ENCODE measurements around the gene PALM. TPM values are rescaled to one million over a fixed set of nuclear protein-coding genes. Genes with fewer than 3 reads are reported as not detected.
A peak's percentile ranks its signal among the peaks of the same experiment; 100 is the strongest.

Gene PALM
- total RNA-seq, 2 donors from 2014 or later = 3.9 to 13.5 TPM

DNA sequence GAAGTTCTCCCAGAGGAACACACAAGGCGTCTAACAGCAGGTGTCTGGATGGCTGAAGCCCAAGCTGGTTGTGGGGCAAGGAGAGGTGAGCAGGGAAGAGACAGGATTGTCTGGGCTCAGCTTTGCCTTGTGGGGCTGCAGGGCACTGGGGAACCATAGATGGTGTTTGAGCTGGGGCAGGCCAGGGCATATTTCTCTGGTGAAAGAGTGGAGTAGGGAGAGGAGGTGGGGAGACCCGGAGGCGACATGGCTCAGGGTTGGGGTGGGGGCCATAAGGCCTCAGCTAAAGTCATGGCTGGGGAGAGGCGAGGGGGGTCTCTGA is 5.4 kb upstream of the PALM start:
- intact Hi-C loops (cut with DNase I) = no loop called here
- H3K4me1 ChIP-seq = no peaks in the 10 kb centered on the region
- TF ChIP-seq, protein P1, sequence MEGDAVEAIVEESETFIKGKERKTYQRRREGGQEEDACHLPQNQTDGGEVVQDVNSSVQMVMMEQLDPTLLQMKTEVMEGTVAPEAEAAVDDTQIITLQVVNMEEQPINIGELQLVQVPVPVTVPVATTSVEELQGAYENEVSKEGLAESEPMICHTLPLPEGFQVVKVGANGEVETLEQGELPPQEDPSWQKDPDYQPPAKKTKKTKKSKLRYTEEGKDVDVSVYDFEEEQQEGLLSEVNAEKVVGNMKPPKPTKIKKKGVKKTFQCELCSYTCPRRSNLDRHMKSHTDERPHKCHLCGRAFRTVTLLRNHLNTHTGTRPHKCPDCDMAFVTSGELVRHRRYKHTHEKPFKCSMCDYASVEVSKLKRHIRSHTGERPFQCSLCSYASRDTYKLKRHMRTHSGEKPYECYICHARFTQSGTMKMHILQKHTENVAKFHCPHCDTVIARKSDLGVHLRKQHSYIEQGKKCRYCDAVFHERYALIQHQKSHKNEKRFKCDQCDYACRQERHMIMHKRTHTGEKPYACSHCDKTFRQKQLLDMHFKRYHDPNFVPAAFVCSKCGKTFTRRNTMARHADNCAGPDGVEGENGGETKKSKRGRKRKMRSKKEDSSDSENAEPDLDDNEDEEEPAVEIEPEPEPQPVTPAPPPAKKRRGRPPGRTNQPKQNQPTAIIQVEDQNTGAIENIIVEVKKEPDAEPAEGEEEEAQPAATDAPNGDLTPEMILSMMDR (IDR thresholded peaks at IDR 0.05) = no peak
- no peaks in the 10 kb centered on the region for H3K9me3 ChIP-seq
- peak overlapping the region in 1 of 2 donors; percentile 43 for H3K9ac ChIP-seq (ENCODE audit: low read depth in 2 of 2, low read length in 2 of 2)
- H3K27me3 ChIP-seq = no peaks in the 10 kb centered on the region
- no peak for DNase-seq
- H3K4me3 ChIP-seq = no peak overlapping the region
- no peak overlapping the region for H3K27ac ChIP-seq
- no peaks in the 10 kb centered on the region for H3K36me3 ChIP-seq

DNA sequence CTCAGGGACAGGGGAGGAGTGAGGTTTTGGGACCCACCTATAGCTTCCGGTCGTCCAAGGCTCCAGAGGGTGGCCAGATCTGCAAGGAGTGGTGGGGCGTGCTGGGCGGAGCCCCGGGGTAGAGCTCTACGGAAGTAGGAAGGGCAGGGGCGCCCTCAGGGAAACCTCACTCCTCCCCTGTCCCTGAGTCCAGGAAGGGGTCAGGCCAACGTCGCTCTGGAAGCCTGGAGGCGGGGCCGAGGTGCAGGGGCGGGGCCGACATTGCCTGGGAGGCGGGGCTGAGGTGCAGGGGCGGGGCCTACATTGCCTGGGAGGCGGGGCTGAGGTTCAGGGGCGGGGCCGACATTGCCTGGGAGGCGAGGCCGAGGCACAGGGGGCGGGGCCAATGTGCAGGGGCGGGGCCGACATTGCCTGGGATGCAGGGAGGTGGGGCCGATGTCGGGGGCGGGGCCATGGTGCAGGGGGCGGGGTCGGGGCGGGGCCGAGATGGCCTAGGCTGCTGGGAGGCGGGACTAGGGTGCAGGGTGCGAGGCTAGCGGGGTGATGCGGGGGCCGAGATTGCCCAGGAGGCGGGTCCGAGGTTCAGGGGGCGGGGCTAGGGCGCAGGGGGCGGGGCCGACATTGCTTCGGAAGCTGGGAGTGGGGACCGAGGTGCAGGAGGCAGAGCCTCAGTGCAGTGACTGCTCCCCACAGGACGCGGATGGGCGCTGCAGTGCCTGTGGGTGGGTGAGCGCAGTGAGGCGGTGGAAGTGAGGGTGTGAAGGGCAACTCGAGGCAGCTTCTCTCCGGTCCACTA is 4.9 kb upstream of the PALM start:
- intact Hi-C loops (cut with DNase I) = no loop called here
- peak; percentile 81 for DNase-seq
- H3K9ac ChIP-seq (ENCODE audit: low read depth in 2 of 2, low read length in 2 of 2) = peak overlapping the region in 1 of 2 donors; percentile 43

DNA sequence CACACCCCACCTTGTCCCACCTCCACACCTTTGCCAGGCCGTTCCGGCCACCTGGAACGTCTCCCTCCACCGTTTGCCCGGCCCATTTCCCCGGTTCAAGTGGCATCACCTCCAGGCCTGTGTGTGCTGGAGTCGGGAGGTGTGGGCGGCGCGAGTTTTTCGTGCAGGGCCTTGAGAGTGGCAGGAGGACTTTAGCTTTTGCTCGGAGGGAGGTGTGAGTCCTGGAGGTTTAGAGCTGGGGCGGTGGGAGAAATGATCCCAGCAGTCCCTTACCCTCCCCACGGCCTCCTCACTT is 4.3 kb upstream of the PALM start:
- no peak overlapping the region for H3K4me3 ChIP-seq

More for the DNA sequence above, 4.9 kb upstream of the PALM start:
- Histone ChIP-seq H3K36me3 (no peaks in the 10 kb centered on the region), H3K27ac (no peak overlapping the region), H3K4me3 (no peak overlapping the region), H3K9me3 (no peaks in the 10 kb centered on the region), H3K4me1 (no peaks in the 10 kb centered on the region), H3K27me3 (no peaks in the 10 kb centered on the region)
- TF ChIP-seq, protein P1 (IDR thresholded peaks at IDR 0.05) = no peak

DNA sequence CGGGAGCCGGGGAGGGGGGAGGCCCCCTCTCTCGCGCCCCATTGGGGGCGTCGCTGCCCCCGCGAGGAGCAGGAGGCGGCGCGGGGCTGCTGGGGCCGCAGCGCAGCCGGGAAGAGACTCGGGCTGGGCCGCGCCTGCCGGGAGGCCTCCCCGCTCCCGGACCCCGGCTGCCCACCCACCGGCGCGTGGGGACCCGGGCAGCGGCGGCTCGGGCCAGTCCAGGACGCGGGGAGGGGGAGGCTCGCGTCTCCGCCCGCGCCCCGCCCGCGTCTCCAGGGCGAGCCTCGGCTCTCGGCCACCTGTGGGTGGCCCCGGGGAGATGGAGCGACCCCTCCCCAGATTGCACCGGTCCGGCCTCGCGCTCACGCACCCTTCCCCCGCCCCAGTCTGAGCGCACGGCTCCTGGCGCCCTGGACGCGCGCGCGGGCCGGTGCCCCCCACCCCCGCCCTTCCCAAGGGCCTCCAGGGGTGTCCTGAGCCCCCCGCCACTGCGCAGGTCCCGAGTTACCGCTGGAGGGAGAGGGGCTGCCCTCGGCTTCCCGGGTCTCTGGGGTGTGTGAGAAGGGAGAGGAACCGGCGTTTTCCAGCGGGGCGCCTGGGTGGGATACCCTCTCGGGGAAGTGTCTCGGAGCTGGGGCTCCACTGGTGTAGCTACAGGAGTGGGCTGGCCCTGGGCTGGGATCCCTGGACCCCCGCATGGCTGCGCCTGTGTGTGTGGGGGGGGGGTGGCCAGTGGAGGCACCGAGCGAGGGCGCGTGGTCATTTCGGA is 645 bp downstream of the PALM start:
- TF ChIP-seq, protein P1 (IDR thresholded peaks at IDR 0.05) = no peak
- Histone ChIP-seq H3K27ac (no peak overlapping the region), H3K36me3 (no peaks in the 10 kb centered on the region), H3K9me3 (no peaks in the 10 kb centered on the region), H3K27me3 (peaks cover 12% of the 10 kb centered on the region), H3K4me1 (no peaks in the 10 kb centered on the region), H3K9ac (ENCODE audit: low read depth in 2 of 2, low read length in 2 of 2) (peak overlapping the region in 1 of 2 donors; percentile 60), H3K4me3 (peak overlapping the region; percentile 30)
- intact Hi-C loops (cut with DNase I) = no loop called here
- DNase-seq = no peak

More for the DNA sequence above, 4.3 kb upstream of the PALM start:
- Histone ChIP-seq H3K27me3 (peaks cover 4% of the 10 kb centered on the region), H3K36me3 (no peaks in the 10 kb centered on the region), H3K9me3 (no peaks in the 10 kb centered on the region), H3K9ac (ENCODE audit: low read depth in 2 of 2, low read length in 2 of 2) (no peak overlapping the region), H3K4me1 (no peaks in the 10 kb centered on the region), H3K27ac (no peak overlapping the region)
- intact Hi-C loops (cut with DNase I) = no loop called here
- TF ChIP-seq, protein P1 (IDR thresholded peaks at IDR 0.05) = no peak
- DNase-seq = no peak

DNA sequence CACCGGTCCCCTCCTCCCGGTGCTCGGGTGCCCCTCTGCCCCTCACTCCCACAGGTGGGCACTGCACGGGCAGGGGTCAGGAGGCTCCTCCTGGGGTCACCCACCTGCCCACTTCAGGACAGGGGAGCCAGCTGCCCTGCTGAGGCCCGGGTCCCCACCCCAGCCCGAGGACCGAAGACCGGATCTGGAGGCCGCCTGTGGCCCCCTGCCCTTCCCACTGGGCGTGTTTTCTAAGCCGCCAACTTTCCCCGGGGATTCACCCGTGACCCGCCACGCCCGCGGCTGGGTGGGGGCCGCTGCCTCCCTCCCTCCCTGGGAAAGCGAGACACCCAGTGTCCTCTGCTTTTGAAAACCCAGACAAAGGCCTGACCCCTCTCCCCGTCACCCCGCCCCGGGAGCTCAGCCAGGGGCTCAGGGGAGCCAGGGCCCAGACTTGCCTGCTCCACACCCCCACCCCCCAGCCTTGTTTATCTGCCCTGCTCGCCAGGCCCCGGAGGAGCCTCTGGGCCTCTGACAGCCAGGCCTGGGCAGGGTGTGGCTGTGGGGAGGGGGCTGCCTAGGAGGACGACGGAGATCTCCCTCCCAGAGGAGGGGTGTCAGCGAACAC is 1.3 kb downstream of the PALM start:
- no peaks in the 10 kb centered on the region for H3K36me3 ChIP-seq
- peak overlapping the region; percentile 30 for H3K4me3 ChIP-seq
- no peaks in the 10 kb centered on the region for H3K4me1 ChIP-seq
- H3K9me3 ChIP-seq = no peaks in the 10 kb centered on the region
- H3K27me3 ChIP-seq = peaks cover 12% of the 10 kb centered on the region
- intact Hi-C loops (cut with DNase I) = no loop called here
- TF ChIP-seq, protein P1 (IDR thresholded peaks at IDR 0.05) = no peak
- no peak for DNase-seq
- no peak overlapping the region for H3K27ac ChIP-seq
- H3K9ac ChIP-seq (ENCODE audit: low read depth in 2 of 2, low read length in 2 of 2) = peak overlapping the region; percentile 40 to 60

Data from colonic mucosa (tissue), 4 donors.